Measurements from ENCODE around the gene LYPD5.

The LYPD5 gene

GRCh38 chr19:43812688-43813087, 10.4 kb upstream of the LYPD5 start:
- no peak overlapping the region for H3K4me2 ChIP-seq (ENCODE audit: low read depth, low read length, poor library complexity, severe bottlenecking)
- no peaks in the 10 kb centered on the region for H3K79me2 ChIP-seq (ENCODE audit: insufficient read depth, low read length)
- no peak overlapping the region for H3K9ac ChIP-seq (ENCODE audit: low read length)
- no peaks in the 10 kb centered on the region for H3K9me2 ChIP-seq (replicated peaks; ENCODE audit: insufficient read depth, low read length)
- no peak overlapping the region for H3K27ac ChIP-seq (ENCODE audit: low read depth, low read length)
- no peak overlapping the region for H2AFZ ChIP-seq (ENCODE audit: low read depth, low read length, severe bottlenecking)
- H3K36me3 ChIP-seq (ENCODE audit: low read length) = no peaks in the 10 kb centered on the region
- H3K27me3 ChIP-seq (ENCODE audit: low read length) = no peaks in the 10 kb centered on the region
- H3K4me3 ChIP-seq (ENCODE audit: insufficient read depth, low read length, poor library complexity, severe bottlenecking) = no peak overlapping the region
- H3K9me3 ChIP-seq (ENCODE audit: insufficient read depth, low read length) = no peaks in the 10 kb centered on the region
- no peaks in the 10 kb centered on the region for H4K20me1 ChIP-seq (ENCODE audit: low read depth, low read length)
- no peaks in the 10 kb centered on the region for H3F3A ChIP-seq (ENCODE audit: insufficient read depth)
- TF ChIP-seq EZH2phosphoT487 (conservative IDR thresholded peaks at IDR 0.05; ENCODE audit: low read length) (no peak), CTCF (IDR thresholded peaks at IDR 0.05; ENCODE audit: insufficient read depth, low read length, poor library complexity, severe bottlenecking) (no peak)

GRCh38 chr19:43812259-43812658, 10.0 kb upstream of the LYPD5 start:
- H3K9ac ChIP-seq (ENCODE audit: low read length) = no peak overlapping the region
- H3K9me2 ChIP-seq (replicated peaks; ENCODE audit: insufficient read depth, low read length) = no peaks in the 10 kb centered on the region
- no peaks in the 10 kb centered on the region for H3K36me3 ChIP-seq (ENCODE audit: low read length)
- no peak overlapping the region for H3K4me3 ChIP-seq (ENCODE audit: insufficient read depth, low read length, poor library complexity, severe bottlenecking)
- TF ChIP-seq CTCF (IDR thresholded peaks at IDR 0.05; ENCODE audit: insufficient read depth, low read length, poor library complexity, severe bottlenecking) (no peak), EZH2phosphoT487 (conservative IDR thresholded peaks at IDR 0.05; ENCODE audit: low read length) (no peak)
- no peaks in the 10 kb centered on the region for H3K9me3 ChIP-seq (ENCODE audit: insufficient read depth, low read length)
- no peaks in the 10 kb centered on the region for H3K79me2 ChIP-seq (ENCODE audit: insufficient read depth, low read length)
- no peaks in the 10 kb centered on the region for H3F3A ChIP-seq (ENCODE audit: insufficient read depth)
- no peaks in the 10 kb centered on the region for H4K20me1 ChIP-seq (ENCODE audit: low read depth, low read length)
- no peak overlapping the region for H2AFZ ChIP-seq (ENCODE audit: low read depth, low read length, severe bottlenecking)
- no peak overlapping the region for H3K4me2 ChIP-seq (ENCODE audit: low read depth, low read length, poor library complexity, severe bottlenecking)
- H3K27me3 ChIP-seq (ENCODE audit: low read length) = no peaks in the 10 kb centered on the region
- no peak overlapping the region for H3K27ac ChIP-seq (ENCODE audit: low read depth, low read length)

- Histone ChIP-seq H3K9me2 (replicated peaks; ENCODE audit: insufficient read depth, low read length) (no peaks in the 10 kb centered on the region), H3K9ac (ENCODE audit: low read length) (no peak overlapping the region), H3K4me2 (ENCODE audit: low read depth, low read length, poor library complexity, severe bottlenecking) (no peak overlapping the region), H3K27me3 (ENCODE audit: low read length) (no peaks in the 10 kb centered on the region), H3K79me2 (ENCODE audit: insufficient read depth, low read length) (no peaks in the 10 kb centered on the region), H3K36me3 (ENCODE audit: low read length) (no peaks in the 10 kb centered on the region), H3K27ac (ENCODE audit: low read depth, low read length) (no peak overlapping the region), H4K20me1 (ENCODE audit: low read depth, low read length) (no peaks in the 10 kb centered on the region), H3K4me3 (ENCODE audit: insufficient read depth, low read length, poor library complexity, severe bottlenecking) (no peak overlapping the region), H3F3A (ENCODE audit: insufficient read depth) (no peaks in the 10 kb centered on the region), H3K9me3 (ENCODE audit: insufficient read depth, low read length) (no peaks in the 10 kb centered on the region), H2AFZ (ENCODE audit: low read depth, low read length, severe bottlenecking) (no peak overlapping the region)
- TF ChIP-seq EZH2phosphoT487 (conservative IDR thresholded peaks at IDR 0.05; ENCODE audit: low read length) = no peak
- no peak for TF ChIP-seq CTCF (IDR thresholded peaks at IDR 0.05; ENCODE audit: insufficient read depth, low read length, poor library complexity, severe bottlenecking)
Measured at GRCh38 chr19:43811837-43812236, 9.6 kb upstream of the LYPD5 start.
